ENCODE results near the gene CDCA4.

CDCA4 gene

DNA sequence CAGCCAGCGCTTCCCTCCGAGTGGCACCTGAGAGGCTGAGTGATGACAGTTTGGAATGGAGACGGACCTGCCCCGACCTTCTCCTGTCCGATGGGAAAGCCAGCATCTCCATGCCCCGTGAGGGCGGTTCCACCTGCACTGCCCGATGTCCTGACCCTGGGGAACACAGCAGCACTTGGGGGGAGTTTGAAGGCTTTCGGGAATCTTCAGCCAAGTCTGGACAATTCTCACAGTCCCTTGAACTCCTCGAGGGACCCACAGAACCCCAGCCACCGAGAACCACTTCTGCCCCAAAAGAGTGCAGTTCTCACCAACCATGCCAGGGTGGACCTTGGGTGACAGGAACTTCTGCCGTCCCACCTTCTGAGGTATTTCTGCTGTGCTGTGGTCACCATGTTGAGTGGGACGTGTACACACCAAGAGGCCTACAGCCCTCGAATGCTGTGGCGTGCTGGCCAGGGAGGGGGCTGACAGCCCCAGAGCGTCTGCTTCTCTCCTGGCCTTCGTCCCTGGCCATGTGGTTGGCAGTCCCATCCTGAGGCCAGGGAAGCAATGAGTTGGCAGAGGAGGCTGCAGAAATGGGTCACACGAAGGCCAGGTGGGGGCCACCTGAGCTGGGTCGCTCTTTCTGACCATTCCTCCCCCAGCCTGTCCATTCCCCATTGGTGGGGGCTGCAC is 34.3 kb downstream of the CDCA4 start:
- TF ChIP-seq, protein P1, sequence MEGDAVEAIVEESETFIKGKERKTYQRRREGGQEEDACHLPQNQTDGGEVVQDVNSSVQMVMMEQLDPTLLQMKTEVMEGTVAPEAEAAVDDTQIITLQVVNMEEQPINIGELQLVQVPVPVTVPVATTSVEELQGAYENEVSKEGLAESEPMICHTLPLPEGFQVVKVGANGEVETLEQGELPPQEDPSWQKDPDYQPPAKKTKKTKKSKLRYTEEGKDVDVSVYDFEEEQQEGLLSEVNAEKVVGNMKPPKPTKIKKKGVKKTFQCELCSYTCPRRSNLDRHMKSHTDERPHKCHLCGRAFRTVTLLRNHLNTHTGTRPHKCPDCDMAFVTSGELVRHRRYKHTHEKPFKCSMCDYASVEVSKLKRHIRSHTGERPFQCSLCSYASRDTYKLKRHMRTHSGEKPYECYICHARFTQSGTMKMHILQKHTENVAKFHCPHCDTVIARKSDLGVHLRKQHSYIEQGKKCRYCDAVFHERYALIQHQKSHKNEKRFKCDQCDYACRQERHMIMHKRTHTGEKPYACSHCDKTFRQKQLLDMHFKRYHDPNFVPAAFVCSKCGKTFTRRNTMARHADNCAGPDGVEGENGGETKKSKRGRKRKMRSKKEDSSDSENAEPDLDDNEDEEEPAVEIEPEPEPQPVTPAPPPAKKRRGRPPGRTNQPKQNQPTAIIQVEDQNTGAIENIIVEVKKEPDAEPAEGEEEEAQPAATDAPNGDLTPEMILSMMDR (IDR thresholded peaks at IDR 0.05; ENCODE audit: control insufficient read depth, extremely low read depth, insufficient read depth): no peak
- DNase-seq (ENCODE audit: low read depth): no peak
- peak overlapping the region; percentile 83 for H3K4me3 ChIP-seq (ENCODE audit: low read depth, low read length)

- DNase-seq (ENCODE audit: low read depth): peak; percentile 52
- TF ChIP-seq, protein P1 (IDR thresholded peaks at IDR 0.05; ENCODE audit: control insufficient read depth, extremely low read depth, insufficient read depth): no peak
- H3K4me3 ChIP-seq (ENCODE audit: low read depth, low read length): peak within 1 kb of the TSS; percentile 83
Measured at GRCh38 chr14:104985675-104986486, 35.0 kb downstream of the CDCA4 start, which contains the start of gene CLBA1. TSS of gene CLBA1 (plus strand) at chr14:104985788. CDS start at chr14:104986432, 644 bp downstream.

GRCh38 chr14:104984056-104984894 is 36.6 kb downstream of the CDCA4 start:
- no peak for DNase-seq (ENCODE audit: low read depth)
- TF ChIP-seq, protein P1 (IDR thresholded peaks at IDR 0.05; ENCODE audit: control insufficient read depth, extremely low read depth, insufficient read depth): no peak
- H3K4me3 ChIP-seq (ENCODE audit: low read depth, low read length): no peak overlapping the region

GRCh38 chr14:104983231-104983721 is 37.6 kb downstream of the CDCA4 start:
- no peak for DNase-seq (ENCODE audit: low read depth)
- TF ChIP-seq, protein P1 (IDR thresholded peaks at IDR 0.05; ENCODE audit: control insufficient read depth, extremely low read depth, insufficient read depth): no peak
- no peak overlapping the region for H3K4me3 ChIP-seq (ENCODE audit: low read depth, low read length)

GRCh38 chr14:104982548-104983230 is 38.2 kb downstream of the CDCA4 start:
- DNase-seq (ENCODE audit: low read depth): no peak
- TF ChIP-seq, protein P1 (IDR thresholded peaks at IDR 0.05; ENCODE audit: control insufficient read depth, extremely low read depth, insufficient read depth): no peak

More at GRCh38 chr14:104982548-104983230, 38.2 kb downstream of the CDCA4 start:
- no peak overlapping the region for H3K4me3 ChIP-seq (ENCODE audit: low read depth, low read length)

Data from LNCaP clone FGC (cell line).